ENCODE measurements around the gene ZYG11B.
"Not testable (repeated sequence)": the region's sequence is repeated elsewhere in the genome, so short reads cannot be mapped to it uniquely, and the experiment has no call there.

GRCh38 chr1:52793717-52794116, 67.5 kb downstream of the ZYG11B start:
- TF ChIP-seq EZH2, CTCF, EZH2phosphoT487 (IDR thresholded peaks at IDR 0.05): not testable (repeated sequence)
